GM21576 (cell line): ENCODE measurements around the gene TANGO6.
"Not testable (repeated sequence)": the region's sequence is repeated elsewhere in the genome, so short reads cannot be mapped to it uniquely, and the experiment has no call there.

Experiments used
- ATAC-seq: cut with Tn5 transposase; IDR thresholded peaks from one replicate; pipeline ENCODE4 v1.9.1; 2021; ENCODE audit warnings: mild to moderate bottlenecking, moderate library complexity; ENCODE audit not compliant: unreplicated experiment

Gene TANGO6

DNA sequence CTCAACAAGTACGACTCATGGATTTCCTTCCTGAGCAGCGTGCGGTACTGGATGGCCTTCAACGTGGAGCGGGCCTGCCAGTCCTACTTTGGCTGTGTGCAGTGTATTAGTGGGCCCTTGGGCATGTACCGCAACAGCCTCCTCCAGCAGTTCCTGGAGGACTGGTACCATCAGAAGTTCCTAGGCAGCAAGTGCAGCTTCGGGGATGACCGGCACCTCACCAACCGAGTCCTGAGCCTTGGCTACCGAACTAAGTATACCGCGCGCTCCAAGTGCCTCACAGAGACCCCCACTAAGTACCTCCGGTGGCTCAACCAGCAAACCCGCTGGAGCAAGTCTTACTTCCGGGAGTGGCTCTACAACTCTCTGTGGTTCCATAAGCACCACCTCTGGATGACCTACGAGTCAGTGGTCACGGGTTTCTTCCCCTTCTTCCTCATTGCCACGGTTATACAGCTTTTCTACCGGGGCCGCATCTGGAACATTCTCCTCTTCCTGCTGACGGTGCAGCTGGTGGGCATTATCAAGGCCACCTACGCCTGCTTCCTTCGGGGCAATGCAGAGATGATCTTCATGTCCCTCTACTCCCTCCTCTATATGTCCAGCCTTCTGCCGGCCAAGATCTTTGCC, 271.1 kb downstream of the TANGO6 start:
- ATAC-seq: no peak

DNA sequence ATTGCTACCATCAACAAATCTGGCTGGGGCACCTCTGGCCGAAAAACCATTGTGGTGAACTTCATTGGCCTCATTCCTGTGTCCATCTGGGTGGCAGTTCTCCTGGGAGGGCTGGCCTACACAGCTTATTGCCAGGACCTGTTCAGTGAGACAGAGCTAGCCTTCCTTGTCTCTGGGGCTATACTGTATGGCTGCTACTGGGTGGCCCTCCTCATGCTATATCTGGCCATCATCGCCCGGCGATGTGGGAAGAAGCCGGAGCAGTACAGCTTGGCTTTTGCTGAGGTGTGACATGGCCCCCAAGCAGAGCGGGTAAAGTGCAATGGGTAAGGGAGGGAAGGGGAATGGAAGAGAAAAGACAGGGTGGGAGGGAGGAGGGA, 271.6 kb downstream of the TANGO6 start:
- ATAC-seq: no peak

- ATAC-seq: no peak
Measured at GRCh38 chr16:69115361-69115760, 272.0 kb downstream of the TANGO6 start.

GRCh38 chr16:69115837-69116236, 272.5 kb downstream of the TANGO6 start:
- no peak for ATAC-seq

GRCh38 chr16:69116256-69116875, 273.0 kb downstream of the TANGO6 start:
- no peak for ATAC-seq

DNA sequence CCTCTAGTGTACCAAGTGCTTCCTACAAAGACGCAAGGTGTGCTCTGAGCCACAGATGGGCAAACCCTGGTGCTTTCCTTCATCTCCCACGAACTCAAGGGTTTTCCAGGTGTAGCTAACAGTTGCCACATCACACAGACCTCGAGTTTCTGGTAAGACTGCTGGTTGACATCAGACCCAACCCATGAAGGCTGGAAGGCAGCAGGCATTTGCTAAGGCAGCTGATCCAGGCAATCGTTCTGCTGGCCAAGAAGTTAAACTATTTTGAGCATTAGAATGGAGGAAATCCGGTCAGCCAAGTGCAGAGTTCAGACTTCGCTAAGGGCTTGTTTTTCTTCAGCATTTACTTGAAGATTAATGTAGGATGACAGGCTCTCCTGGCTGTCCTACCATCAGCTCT, 273.6 kb downstream of the TANGO6 start:
- ATAC-seq: no peak

GRCh38 chr16:69118468-69118867, 275.1 kb downstream of the TANGO6 start:
- ATAC-seq: no peak

DNA sequence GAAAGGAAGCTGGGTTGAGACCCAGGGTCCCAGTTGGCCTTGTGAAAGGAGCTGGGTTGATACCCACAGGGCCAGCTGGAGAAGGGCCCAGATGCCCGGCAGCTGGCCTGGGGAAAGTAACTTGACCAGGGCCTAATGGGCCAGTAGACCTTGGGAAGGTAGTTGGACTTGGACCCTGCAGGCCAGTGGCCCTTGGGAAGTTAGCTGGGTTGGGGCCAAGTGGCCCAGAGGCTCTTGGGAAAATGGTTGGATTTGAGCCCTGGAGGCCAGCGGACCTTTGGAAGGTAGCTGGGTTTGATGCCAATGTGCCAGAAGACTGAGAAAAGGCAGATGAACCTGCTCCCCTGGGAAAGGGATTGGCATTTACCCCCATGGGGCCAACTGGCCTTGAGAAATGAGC, 275.7 kb downstream of the TANGO6 start:
- no peak for ATAC-seq

DNA sequence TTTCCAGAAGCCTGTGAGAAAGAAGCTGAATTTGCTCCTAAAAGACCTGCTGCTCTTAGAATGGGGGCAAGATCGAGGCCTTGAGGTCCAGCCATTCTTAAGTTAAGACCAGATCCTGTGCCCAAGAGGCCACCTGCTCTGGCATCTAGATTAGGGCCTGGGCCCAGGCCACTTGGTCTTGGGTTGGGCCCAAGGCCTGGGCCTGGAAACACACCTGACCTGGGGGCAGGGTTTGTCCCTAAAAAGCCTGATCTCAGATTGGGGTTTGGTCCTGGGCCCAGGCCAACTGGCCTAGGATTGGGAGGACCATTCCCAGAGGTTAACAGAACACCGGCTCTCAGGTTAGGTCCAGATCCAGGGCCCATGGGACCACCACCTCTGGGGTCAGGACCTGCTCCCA, 276.2 kb downstream of the TANGO6 start:
- ATAC-seq: no peak

DNA sequence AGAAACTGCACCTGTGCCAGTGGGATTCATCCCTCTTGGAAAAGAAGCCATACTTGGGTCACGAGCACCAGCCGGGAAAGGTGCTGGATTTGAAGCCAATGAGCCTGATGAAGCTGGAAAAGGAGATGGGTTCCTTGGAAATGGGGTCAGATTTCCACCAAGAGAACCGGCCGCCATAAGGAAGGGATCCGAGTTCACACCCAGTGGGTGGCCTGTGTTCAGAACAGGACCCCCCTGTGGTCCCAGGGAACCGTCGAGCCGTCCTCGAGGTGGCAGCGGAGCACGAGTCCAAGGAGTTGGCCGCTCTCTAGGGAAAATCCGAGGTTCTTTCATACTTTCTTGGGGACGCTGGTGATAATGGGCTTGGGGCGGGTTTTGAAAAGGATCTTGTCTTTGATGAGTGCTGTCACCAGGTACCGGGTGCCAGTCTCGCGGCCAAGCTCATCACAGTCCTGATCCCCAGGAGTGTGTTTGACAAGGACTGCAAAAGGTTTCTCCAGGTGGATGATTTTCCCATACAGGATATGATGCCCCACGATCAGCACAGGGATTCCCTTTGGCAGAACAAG, 276.8 kb downstream of the TANGO6 start:
- ATAC-seq: no peak

- no peak for ATAC-seq
Measured at GRCh38 chr16:69123910-69124309, 280.6 kb downstream of the TANGO6 start.

- not testable (repeated sequence) for ATAC-seq
Measured at GRCh38 chr16:69124406-69124805, 281.1 kb downstream of the TANGO6 start.

- ATAC-seq: not testable (repeated sequence)
Measured at GRCh38 chr16:69124961-69125360, 281.6 kb downstream of the TANGO6 start.

- ATAC-seq: no peak
Measured at GRCh38 chr16:69126221-69126620, 282.9 kb downstream of the TANGO6 start.

GRCh38 chr16:69126801-69127200, 283.5 kb downstream of the TANGO6 start:
- ATAC-seq: not testable (repeated sequence)

GRCh38 chr16:69127966-69128510, 284.7 kb downstream of the TANGO6 start:
- no peak for ATAC-seq

- ATAC-seq: no peak
Measured at GRCh38 chr16:69130461-69130860, 287.1 kb downstream of the TANGO6 start.

GRCh38 chr16:69131167-69131838, 288.0 kb downstream of the TANGO6 start:
- ATAC-seq: no peak

- ATAC-seq: peak; percentile 31
Measured at GRCh38 chr16:69131839-69132423, 288.6 kb downstream of the TANGO6 start.

- ATAC-seq: peak; percentile 82
Measured at GRCh38 chr16:69132424-69133252, 289.3 kb downstream of the TANGO6 start, which contains the start of the genes CHTF8 and UTP4. TSS of gene CHTF8 (minus strand) at chr16:69132588. CDS start at chr16:69121458, 11,130 bp downstream. TSS of gene UTP4 (plus strand) at chr16:69132649. CDS start at chr16:69133460, 811 bp downstream.
